Erythroblast (primary cell): ENCODE data around the gene CEP41.

Experiments used
- GATA1 ChIP-seq: IDR thresholded peaks from 2 replicates; pipeline ENCODE4 v1.6.1; 2011; ENCODE audit warnings: low read depth, mild to moderate bottlenecking, control low read depth, low read length, moderate library complexity
- POLR2A ChIP-seq: IDR thresholded peaks from 2 replicates; pipeline ENCODE4 v1.6.1; 2011; ENCODE audit warnings: mild to moderate bottlenecking, low read length

DNA sequence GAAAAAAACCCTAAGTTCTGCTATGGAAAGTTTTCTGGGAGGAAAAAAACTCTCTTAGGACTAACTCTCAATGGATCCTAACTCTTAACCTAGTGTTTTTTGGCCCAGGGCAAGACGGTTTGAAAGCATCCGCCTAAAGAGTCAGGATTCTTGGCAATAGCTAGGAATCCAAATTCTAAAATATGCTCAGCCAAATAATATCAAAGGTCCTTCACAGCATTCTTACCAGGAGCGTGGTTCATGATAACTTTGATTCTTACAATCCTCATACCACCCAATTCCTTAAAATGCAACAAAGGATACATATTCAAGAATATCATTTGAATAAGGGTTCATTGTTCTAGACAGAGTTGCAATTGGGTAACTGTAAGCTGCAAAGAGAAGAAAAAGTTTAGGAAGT lies 39.2 kb downstream of the CEP41 start:
- TF ChIP-seq POLR2A, result no peak
- TF ChIP-seq GATA1, result no peak
